Right renal cortex interstitium (tissue), 3 donors: ENCODE measurements around the gene TLNRD1. TPM values are rescaled to one million over a fixed set of nuclear protein-coding genes. Genes with fewer than 3 reads are reported as not detected.

Experiments
- DNase-seq, 3 donors: peaks; one replicate each; pipeline ENCODE4 v3.0.0-alpha.2; 2013; ENCODE audit warnings: low read depth in 3 of 3, low spot score in 2 of 3
- polyA plus RNA-seq, 3 donors: library from polyadenylated mRNA; unstranded; fragments of 120-200 nt; gene quantifications; one replicate each; pipeline ENCODE4 v1.2.1, GENCODE V29; 2013; ENCODE audit not compliant: insufficient read length in 3 of 3

The TLNRD1 gene
- polyA plus RNA-seq, 3 donors: 6.8 to 8.0 (median 7.4) TPM

- no peak for DNase-seq
Measured at GRCh38 chr15:81001152-81002008, 657 bp downstream of the TLNRD1 start.

GRCh38 chr15:81002009-81002330 is 1.2 kb downstream of the TLNRD1 start:
- DNase-seq: no peak

- DNase-seq: no peak
Measured at GRCh38 chr15:81002331-81003096, 1.8 kb downstream of the TLNRD1 start.

- DNase-seq: no peak
Measured at GRCh38 chr15:81003097-81003350, 2.3 kb downstream of the TLNRD1 start.

- DNase-seq: no peak
Measured at GRCh38 chr15:81006124-81006523, 5.4 kb downstream of the TLNRD1 start.

- DNase-seq: no peak
Measured at GRCh38 chr15:81007428-81008064, 6.8 kb downstream of the TLNRD1 start.

GRCh38 chr15:81008312-81008711 is 7.6 kb downstream of the TLNRD1 start:
- DNase-seq: no peak

GRCh38 chr15:81010086-81010485 is 9.4 kb downstream of the TLNRD1 start:
- DNase-seq: no peak

- no peak for DNase-seq
Measured at GRCh38 chr15:81011593-81011992, 10.9 kb downstream of the TLNRD1 start.

- DNase-seq: no peak
Measured at GRCh38 chr15:81012588-81012987, 11.9 kb downstream of the TLNRD1 start.

GRCh38 chr15:81013396-81013929 is 12.7 kb downstream of the TLNRD1 start:
- DNase-seq: no peak

GRCh38 chr15:81014446-81015093 is 13.8 kb downstream of the TLNRD1 start:
- no peak for DNase-seq

GRCh38 chr15:81015621-81016488 is 15.1 kb downstream of the TLNRD1 start:
- DNase-seq: no peak

- no peak for DNase-seq
Measured at GRCh38 chr15:81016489-81017068, 15.9 kb downstream of the TLNRD1 start.

GRCh38 chr15:81018197-81018596 is 17.5 kb downstream of the TLNRD1 start:
- DNase-seq: no peak

GRCh38 chr15:81021321-81021720 is 20.6 kb downstream of the TLNRD1 start:
- no peak for DNase-seq

GRCh38 chr15:81023483-81024264 is 23.0 kb downstream of the TLNRD1 start:
- no peak for DNase-seq

- DNase-seq: no peak
Measured at GRCh38 chr15:81024265-81024872, 23.6 kb downstream of the TLNRD1 start.

- no peak for DNase-seq
Measured at GRCh38 chr15:81024936-81025335, 24.2 kb downstream of the TLNRD1 start.
